ENCODE measurements around the gene DMRTA1. TPM values are rescaled to one million over a fixed set of nuclear protein-coding genes. Genes with fewer than 3 reads are reported as not detected.
"Not testable (repeated sequence)": the region's sequence is repeated elsewhere in the genome, so short reads cannot be mapped to it uniquely, and the experiment has no call there.

The DMRTA1 gene
- polyA plus RNA-seq (2014; cell fraction: cytosol; rRNA removed) = 0.05 TPM in 1 of 2 replicates, not detected in the other
- 0.12 TPM in 1 of 2 replicates, not detected in the other for polyA plus RNA-seq (2014; cell fraction: nucleus; rRNA removed)

DNA sequence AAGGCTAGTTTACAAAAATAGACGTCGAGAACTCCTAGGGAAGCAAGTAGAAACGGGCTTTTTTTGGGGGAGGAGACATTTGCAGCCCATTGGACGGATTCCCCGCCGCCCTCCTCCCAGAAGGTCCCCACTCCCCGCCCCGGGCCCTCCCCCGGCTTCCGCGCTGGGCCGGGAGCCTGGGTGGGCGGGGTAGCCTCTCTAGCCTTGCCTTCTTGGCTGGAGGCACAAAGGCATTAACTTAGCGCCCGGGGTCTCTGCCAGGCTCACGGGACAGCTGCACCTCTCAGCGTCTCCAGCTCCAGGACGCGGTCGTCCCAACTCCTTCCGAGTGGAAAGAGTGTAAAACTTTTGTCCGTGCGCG is at the start of gene DMRTA1:
TSS of gene DMRTA1 (plus strand) at position 236 of the 361 bp plus-strand sequence. CDS start 242 bp downstream, outside the sequence.
- DNase-seq (ENCODE audit: low spot score) = no peak

DNA sequence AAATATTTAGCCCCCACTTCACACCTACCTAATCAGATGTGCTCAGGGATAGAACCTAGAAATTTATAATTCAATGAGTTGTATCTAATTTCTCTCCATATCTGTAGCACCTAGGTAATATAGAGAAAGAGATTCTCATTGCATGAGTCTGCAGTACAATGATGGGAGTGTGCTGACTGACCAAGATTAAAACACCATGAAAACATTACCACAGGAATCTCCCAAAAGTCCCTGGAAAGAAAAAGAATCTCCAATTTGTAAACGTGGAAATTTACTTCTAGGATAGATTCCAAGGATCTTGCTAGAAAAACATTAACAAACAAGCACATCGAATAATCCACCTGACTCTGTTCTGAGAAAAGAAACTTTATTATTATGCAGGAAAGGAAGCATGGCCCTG is 45.0 kb upstream of the DMRTA1 start:
- DNase-seq (ENCODE audit: low spot score) = no peak

GRCh38 chr9:22405869-22406659 is 40.6 kb upstream of the DMRTA1 start:
- no peak for DNase-seq (ENCODE audit: low spot score)

DNA sequence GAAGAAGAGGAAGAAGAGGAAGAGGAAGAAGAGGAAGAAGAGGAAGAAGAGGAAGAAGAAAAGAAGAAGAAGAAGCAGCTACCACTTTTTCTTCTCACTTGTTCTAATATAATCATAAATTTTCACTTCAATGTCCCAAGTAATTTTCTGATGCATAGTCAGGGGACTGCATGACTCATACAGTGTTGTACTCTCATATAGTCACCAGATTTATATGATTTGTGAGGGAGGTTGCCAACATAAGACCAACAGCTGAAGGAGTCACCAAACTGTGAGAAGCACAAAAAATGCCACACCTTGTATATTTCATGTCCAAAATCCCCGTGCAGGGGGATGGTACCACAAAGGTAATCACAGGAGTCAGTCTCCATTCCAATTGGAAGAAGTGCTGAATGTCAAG is 32.7 kb upstream of the DMRTA1 start:
- DNase-seq (ENCODE audit: low spot score) = no peak

- DNase-seq (ENCODE audit: low spot score) = no peak
These were observed 30.5 kb upstream of the DMRTA1 start for GRCh38 chr9:22415941-22416691.

DNA sequence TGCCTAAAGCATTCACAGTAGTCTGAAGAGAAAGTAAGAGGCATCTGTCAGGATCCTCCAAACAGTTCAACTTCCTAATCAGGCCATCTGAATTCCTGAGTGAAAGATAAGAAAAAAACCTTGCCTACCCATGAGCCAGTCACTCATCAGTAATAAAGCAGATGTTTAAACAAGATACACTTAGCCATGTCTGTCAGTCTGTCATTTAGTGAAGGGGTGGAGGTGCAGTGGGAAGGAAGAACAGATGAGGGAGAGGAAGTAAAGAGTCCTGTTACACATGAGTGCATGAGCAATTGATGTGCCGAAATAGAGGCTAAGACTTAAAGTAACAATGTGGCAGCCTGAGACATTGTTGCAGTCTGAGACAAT is 29.9 kb upstream of the DMRTA1 start:
- DNase-seq (ENCODE audit: low spot score) = no peak

- no peak for DNase-seq (ENCODE audit: low spot score)
These were observed 23.1 kb upstream of the DMRTA1 start for GRCh38 chr9:22423566-22423965.

- DNase-seq (ENCODE audit: low spot score) = no peak
These were observed 22.0 kb upstream of the DMRTA1 start for GRCh38 chr9:22424616-22425015.

DNA sequence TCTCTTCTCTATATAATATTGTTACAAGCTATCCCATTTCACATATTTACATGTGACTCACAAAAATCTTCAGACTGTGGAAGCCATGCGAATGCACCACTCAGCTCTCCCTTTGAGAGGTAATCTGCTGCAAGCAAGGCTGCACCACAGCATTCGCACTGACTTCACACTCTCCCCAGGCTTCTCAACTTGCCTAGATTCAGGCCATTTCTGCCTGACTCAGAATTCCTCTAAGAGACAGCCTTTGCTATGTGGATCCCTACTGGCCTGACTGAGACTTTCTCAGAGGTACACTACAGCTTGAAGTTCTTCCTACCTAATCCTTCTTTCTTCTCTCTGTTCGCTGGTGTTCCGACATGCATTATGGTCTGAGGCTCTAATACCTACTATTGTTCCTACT is 21.1 kb upstream of the DMRTA1 start:
- DNase-seq (ENCODE audit: low spot score) = no peak

DNA sequence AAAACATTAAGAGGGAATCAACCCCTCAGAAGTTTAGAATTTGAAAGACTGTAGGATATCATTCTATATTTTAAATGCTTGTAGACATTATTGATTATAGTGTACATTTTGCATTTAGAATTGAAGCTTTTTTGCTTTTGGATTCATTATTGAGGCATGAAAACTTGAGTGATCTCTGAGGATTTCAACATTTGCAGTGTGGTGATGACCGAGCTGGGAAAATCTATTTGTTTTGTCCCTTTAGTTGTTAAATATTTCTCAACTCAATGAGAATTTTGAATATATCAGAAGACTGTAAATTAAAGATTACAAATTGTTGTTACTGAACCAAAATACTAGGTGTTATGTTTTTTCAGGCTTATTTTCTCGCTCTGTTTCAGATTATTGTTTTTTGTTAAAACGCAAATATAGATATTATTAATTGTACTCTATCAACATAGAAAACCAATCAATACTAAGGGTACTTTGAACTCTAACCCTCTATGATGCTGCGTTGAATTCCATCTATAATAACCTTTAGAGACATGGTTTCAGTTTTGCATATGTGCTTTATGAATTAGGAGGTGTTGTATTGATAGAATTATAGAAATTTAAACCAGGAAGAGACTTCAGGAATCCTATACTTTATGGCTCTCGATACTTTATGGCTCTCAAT is 19.3 kb upstream of the DMRTA1 start:
- no peak for DNase-seq (ENCODE audit: low spot score)

GRCh38 chr9:22433691-22434090 is 12.9 kb upstream of the DMRTA1 start:
- no peak for DNase-seq (ENCODE audit: low spot score)

- not testable (repeated sequence) for DNase-seq (ENCODE audit: low spot score)
These were observed 11.4 kb upstream of the DMRTA1 start for GRCh38 chr9:22435252-22435651.

DNA sequence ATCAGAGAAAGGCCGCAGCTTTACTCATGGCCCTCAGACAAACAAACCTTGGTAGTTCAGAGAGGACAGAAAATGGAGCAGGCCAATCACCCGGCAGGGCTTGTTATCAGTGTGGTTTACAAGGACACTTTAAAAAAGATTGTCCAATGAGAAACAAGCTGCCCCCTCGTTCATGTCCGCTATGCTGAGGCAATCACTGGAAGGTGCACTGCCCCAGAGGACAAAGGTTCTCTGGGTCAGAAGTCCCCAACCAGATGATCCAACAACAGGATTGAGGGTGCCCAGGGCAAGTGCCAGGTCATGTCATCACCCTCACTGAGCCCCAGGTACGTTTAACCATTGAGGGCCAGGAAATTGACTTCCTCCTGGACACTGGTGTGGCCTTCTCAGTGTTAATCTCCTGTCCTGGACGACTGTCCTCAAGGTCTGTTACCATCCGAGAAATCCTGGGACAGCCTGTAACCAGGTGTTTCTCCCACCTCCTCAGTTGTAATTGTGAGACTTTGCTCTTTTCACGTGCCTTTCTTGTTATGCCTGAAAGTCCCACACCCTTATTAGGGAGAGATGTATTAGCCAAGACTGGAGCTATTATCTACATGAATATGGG is 9.1 kb upstream of the DMRTA1 start:
- not testable (repeated sequence) for DNase-seq (ENCODE audit: low spot score)

GRCh38 chr9:22440841-22441240 is 5.8 kb upstream of the DMRTA1 start:
- DNase-seq (ENCODE audit: low spot score) = no peak

DNA sequence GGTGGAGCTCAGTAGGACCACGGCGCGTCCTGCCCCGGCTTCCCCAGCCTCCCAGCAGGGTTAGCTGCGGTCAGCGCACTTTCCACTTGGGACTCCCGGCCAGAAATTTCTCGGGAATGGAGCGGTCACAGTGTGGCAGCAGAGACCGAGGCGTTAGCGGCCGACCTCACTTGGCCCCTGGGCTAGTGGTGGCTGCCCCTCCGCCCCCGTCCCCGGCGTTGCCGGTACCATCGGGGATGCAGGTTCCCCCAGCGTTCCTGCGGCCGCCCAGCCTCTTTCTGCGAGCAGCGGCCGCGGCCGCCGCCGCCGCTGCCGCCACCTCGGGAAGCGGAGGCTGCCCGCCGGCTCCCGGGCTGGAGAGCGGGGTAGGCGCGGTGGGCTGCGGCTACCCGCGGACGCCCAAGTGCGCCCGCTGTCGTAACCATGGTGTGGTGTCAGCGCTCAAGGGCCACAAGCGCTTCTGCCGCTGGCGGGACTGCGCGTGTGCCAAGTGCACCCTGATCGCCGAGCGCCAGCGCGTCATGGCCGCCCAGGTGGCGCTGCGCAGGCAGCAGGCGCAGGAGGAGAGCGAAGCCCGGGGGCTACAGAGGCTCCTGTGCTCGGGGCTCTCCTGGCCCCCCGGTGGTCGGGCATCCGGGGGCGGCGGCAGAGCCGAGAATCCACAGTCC is 460 bp downstream of the DMRTA1 start:
- DNase-seq (ENCODE audit: low spot score) = peak; percentile 12

DNA sequence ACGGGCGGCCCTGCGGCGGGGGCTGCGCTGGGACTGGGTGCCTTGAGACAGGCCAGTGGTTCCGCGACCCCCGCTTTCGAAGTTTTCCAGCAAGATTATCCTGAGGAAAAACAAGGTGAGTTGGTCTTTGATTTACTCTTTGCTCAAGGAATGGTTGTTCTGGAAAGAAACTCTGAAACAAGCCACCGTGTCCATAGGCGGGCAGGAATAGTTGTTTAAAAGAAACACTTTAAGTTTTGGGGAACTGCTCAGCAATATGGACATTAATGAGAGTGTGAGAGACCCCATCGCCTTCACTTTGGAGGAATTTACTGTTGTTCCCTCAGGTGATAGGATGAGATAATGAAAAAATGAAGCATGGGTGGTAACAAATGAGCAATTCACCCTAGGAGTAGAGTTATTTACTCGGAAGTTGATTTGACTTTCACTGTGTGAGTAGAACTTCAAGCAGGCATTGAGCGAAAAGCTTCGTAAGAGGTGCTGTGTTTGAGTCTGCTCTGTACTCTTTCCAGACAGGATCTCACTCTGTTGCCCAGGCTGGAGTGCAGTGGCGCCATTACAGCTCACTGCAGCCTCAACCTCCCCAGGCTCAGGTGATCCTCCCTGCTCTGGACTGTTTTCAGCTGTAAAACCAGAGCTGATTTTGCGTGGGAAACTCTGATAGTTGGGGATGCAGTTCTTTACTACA is 1.1 kb downstream of the DMRTA1 start:
- DNase-seq (ENCODE audit: low spot score) = no peak

- no peak for DNase-seq (ENCODE audit: low spot score)
These were observed 3.1 kb downstream of the DMRTA1 start for GRCh38 chr9:22449719-22450118.

DNA sequence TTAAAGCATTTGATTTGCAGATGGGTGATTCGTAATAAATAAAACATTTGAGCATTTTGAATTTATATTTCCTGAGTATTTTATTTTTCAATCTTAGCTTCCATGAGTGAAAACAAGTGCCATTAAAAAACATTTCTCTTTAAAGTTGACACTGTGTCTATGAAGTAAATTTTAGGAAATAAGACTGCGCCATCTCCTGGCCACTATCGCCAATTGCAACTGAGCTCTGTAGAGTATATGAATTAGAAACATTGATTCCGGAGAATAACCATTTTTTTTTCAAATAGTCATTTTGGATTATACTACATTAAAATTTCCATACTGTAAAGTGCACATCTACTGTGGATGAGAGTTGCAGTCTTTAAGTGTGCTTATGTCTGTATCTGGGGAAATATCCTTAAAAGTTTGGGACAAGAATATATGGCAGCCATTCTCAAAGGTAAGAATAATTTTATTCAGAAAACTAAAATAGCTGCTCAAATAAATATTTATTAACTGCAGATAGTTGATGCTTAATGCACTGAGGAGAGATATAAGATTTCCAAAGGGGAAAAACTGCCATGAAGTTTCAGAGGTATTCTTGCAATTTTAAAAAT is 5.9 kb downstream of the DMRTA1 start:
- no peak for DNase-seq (ENCODE audit: low spot score)

GRCh38 chr9:22454016-22454415 is 7.4 kb downstream of the DMRTA1 start:
- DNase-seq (ENCODE audit: low spot score) = no peak

DNA sequence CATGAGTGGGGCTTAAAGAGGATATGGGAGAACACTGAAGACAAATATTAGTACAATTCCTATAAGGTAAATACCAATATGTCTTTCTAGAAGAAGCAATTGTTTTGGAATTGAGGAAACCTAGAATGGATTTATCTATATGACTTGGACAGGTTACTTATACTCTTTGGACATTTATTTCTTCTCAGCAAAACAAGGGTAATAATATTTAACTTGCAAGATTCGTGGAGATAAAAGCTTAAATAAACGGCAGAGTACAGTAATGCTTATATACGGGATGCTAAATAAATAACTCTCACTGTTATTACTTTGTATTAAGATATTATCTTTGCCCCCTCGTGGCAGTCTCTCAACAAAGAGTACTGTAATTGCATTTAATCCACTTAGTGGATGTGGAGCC is 8.6 kb downstream of the DMRTA1 start:
- no peak for DNase-seq (ENCODE audit: low spot score)
